GM12878 (cell line): Measurements from ENCODE around the gene DUSP16. TPM values are rescaled to one million over a fixed set of nuclear protein-coding genes. Genes with fewer than 3 reads are reported as not detected.

ENCODE experiments used
- ATAC-seq: fragments of 200-7000 bp; cut with Tn5 transposase; 3 replicates; pipeline ENCODE4 v1.9.1; 2020; ENCODE audit warnings: mild to moderate bottlenecking, moderate library complexity
- BruUV-seq: library from RNA; stranded (reverse); fragments of 400-500 nt; replicated peaks from 2 replicates; lab custom pipeline; 2021; lab: Mats Ljungman, UMichigan
- CTCF ChIA-PET: fragments of 300-600 bp; sonication (Branson Sonifier 250); formaldehyde crosslinking; extraction: SDS; loops from one replicate; lab custom pipeline; 2021; ENCODE audit warnings: inconsistent platforms; lab: Yijun Ruan, JAX
- POLR2A ChIA-PET: fragments of 350-600 bp; formaldehyde crosslinking; extraction: SDS; loops from one replicate; lab custom pipeline; 2021; ENCODE audit warnings: inconsistent platforms; lab: Charles Lee
- RAD21 ChIA-PET: fragments of 300-600 bp; sonication (Branson Sonifier 250); formaldehyde crosslinking; loops from one replicate; lab custom pipeline; 2023; ENCODE audit warnings: antibody characterized with exemption; ENCODE audit not compliant: unreplicated experiment; lab: Charles Lee
- SMC1A ChIA-PET: fragments of 300-600 bp; sonication (Branson Sonifier 250); formaldehyde crosslinking; loops from one replicate; lab custom pipeline; 2023; ENCODE audit not compliant: unreplicated experiment, uncharacterized antibody; lab: Charles Lee
- DNase-seq: peaks from one replicate; pipeline ENCODE4 v3.0.0-alpha.2; 2011; ENCODE audit warnings: low read depth, low spot score
- FAIRE-seq: peaks from 3 replicates; lab custom pipeline; 2011; peaks lifted over from hg19 to GRCh38; lab: Jason Lieb, UNC
- H2AFZ ChIP-seq: 2 replicates; pipeline ENCODE4 v1.6.0; 2011; ENCODE audit warnings: low read depth, low read length, control low read depth; ENCODE audit not compliant: control insufficient read depth
- H3K27ac ChIP-seq: 2 replicates; pipeline ENCODE4 v1.5.1; 2011; ENCODE audit warnings: control low read depth; ENCODE audit not compliant: control insufficient read depth, insufficient read depth
- H3K27me3 ChIP-seq, 2 experiments: replicated peaks in 1 of 2; 2 replicates each; pipeline versions ENCODE4 v1.6.0 to v1.6.1; 2011; ENCODE audit warnings: low read length in 1 of 2; ENCODE audit not compliant: control insufficient read depth in 2 of 2, insufficient read depth in 2 of 2
- H3K36me3 ChIP-seq, 2 experiments: 2 replicates each; pipeline ENCODE4 v1.5.1; 2011; ENCODE audit warnings: low read length in 1 of 2; ENCODE audit not compliant: control insufficient read depth in 2 of 2, insufficient read depth in 2 of 2
- H3K4me1 ChIP-seq: 2 replicates; pipeline ENCODE4 v1.6.1; 2011; ENCODE audit warnings: mild to moderate bottlenecking, low read length, moderate library complexity, mixed read lengths; ENCODE audit not compliant: control insufficient read depth, insufficient read depth
- H3K4me2 ChIP-seq: 2 replicates; pipeline ENCODE4 v1.6.0; 2011; ENCODE audit warnings: control low read depth; ENCODE audit not compliant: control insufficient read depth, insufficient read depth
- H3K4me3 ChIP-seq: fragments of 200-600 bp; sonication (generic); 2 replicates; pipeline ENCODE4 v1.5.1; 2016
- H3K79me2 ChIP-seq: 2 replicates; pipeline ENCODE4 v1.6.0; 2011; ENCODE audit warnings: low read length; ENCODE audit not compliant: control insufficient read depth, insufficient read depth
- H3K9ac ChIP-seq: 2 replicates; pipeline ENCODE4 v1.8.0; 2011; ENCODE audit warnings: low read length, control low read depth, mixed read lengths; ENCODE audit not compliant: control insufficient read depth, insufficient read depth
- H3K9me3 ChIP-seq: replicated peaks from 3 replicates; pipeline ENCODE4 v1.5.1; 2011; ENCODE audit warnings: mild to moderate bottlenecking, low read length; ENCODE audit not compliant: control insufficient read depth, insufficient read depth
- H4K20me1 ChIP-seq: 2 replicates; pipeline ENCODE4 v1.6.0; 2011; ENCODE audit not compliant: control insufficient read depth, insufficient read depth
- CEBPB ChIP-seq, 2 experiments: fragments of 150-350 bp in 1 of 2; IDR thresholded peaks; 2 replicates each; pipeline ENCODE4 v1.6.1; 2012 to 2014; ENCODE audit warnings: low read depth in 2 of 2, low read length in 2 of 2, borderline replicate concordance in 1 of 2, inconsistent platforms in 1 of 2
- EGR1 ChIP-seq, 2 experiments: IDR thresholded peaks; 1 replicate in 1 of 2; 2 replicates in 1 of 2; pipeline ENCODE4 v1.6.1; 2011 to 2012; ENCODE audit warnings: low read depth in 2 of 2, low read length in 2 of 2, borderline replicate concordance in 1 of 2, mild to moderate bottlenecking in 1 of 2, moderate library complexity in 1 of 2
- JUND ChIP-seq: IDR thresholded peaks from 2 replicates; pipeline ENCODE4 v1.6.1; 2012; ENCODE audit warnings: low read depth, mild to moderate bottlenecking, low read length, improper control_type of control experiment, moderate library complexity
- LARP7 ChIP-seq: fragments of 450-650 bp; IDR thresholded peaks from 2 replicates; pipeline ENCODE4 v1.6.1; 2017; ENCODE audit warnings: mild to moderate bottlenecking
- NFIC ChIP-seq: IDR thresholded peaks from 2 replicates; pipeline ENCODE4 v1.6.1; 2012; ENCODE audit warnings: low read depth, mild to moderate bottlenecking, inconsistent platforms, low read length, moderate library complexity
- NFYB ChIP-seq: IDR thresholded peaks from 2 replicates; pipeline ENCODE4 v1.6.1; 2011; ENCODE audit warnings: low read depth, mild to moderate bottlenecking, low read length, improper control_type of control experiment, moderate library complexity; ENCODE audit not compliant: insufficient read depth
- SP1 ChIP-seq: IDR thresholded peaks from one replicate; pipeline ENCODE4 v1.6.1; 2011; ENCODE audit warnings: low read depth, low read length
- TAF1 ChIP-seq: IDR thresholded peaks from 2 replicates; pipeline ENCODE4 v1.6.1; 2011; ENCODE audit warnings: mild to moderate bottlenecking, low read depth, low read length, borderline replicate concordance
- WGBS: methylation state at CpG from one replicate; pipeline ENCODE4 v1.1.6; 2016; ENCODE audit warnings: low lambda C conversion rate; ENCODE audit not compliant: insufficient replicate concordance, insufficient coverage; ENCODE audit errors: missing lambda C conversion rate; 5-methylcytosine and 5-hydroxymethylcytosine counted together
- in situ Hi-C: fragments of 300-500 bp; cut with MboI; formaldehyde crosslinking; loops from 9 replicates; pipeline ENCODE4 v1.14.3; 2018; ENCODE audit warnings: mixed read lengths
- intact Hi-C: fragments of 100-400 bp; cut with micrococcal nuclease; formaldehyde crosslinking; loops from one replicate; pipeline ENCODE4 v1.14.2; 2022; ENCODE audit not compliant: unreplicated experiment
- polyA plus RNA-seq, 11 experiments: library from polyadenylated mRNA; depleted of rRNA in 4 of 11; unstranded in 6 of 11; stranded (reverse) in 5 of 11; fragments of >200 nt; fragmentation: Nextera tagmentation in 4 of 11; fragmentation: Illumina TruSeq in 1 of 11; extraction: Ambion mirVana in 4 of 11; extraction: Trizol in 1 of 11; gene quantifications; 1 replicate in 1 of 11; 2 replicates in 10 of 11; pipeline versions ENCODE4 v1.2.1 to v1.2.3, GENCODE V29; 2011 to 2016; ENCODE audit warnings: inconsistent platforms in 2 of 11, missing spikeins in 2 of 11, low read depth in 1 of 11
- total RNA-seq, 4 experiments: library from RNA; depleted of rRNA in 3 of 4; stranded (reverse); fragments of >200 nt in 3 of 4; fragmentation: Illumina TruSeq in 1 of 4; extraction: Trizol in 1 of 4; gene quantifications; 2 replicates each; pipeline versions ENCODE4 v1.2.1 to v1.2.3, GENCODE V29; 2013 to 2021
- TF ChIP-seq, protein P1 (sequence below): IDR thresholded peaks from 2 replicates; pipeline ENCODE4 v1.6.1; 2012; ENCODE audit warnings: low read depth, low read length, improper control_type of control experiment
- TF ChIP-seq, protein P2 (sequence below): IDR thresholded peaks from 2 replicates; pipeline ENCODE4 v1.6.1; 2011; ENCODE audit warnings: borderline replicate concordance, low read depth, mild to moderate bottlenecking, moderate library complexity, mixed read lengths, low read length; ENCODE audit not compliant: insufficient read depth; ENCODE audit errors: extremely low read length
- TF ChIP-seq, protein P3 (sequence below): IDR thresholded peaks from 2 replicates; pipeline ENCODE4 v1.6.1; 2011; ENCODE audit warnings: borderline replicate concordance, low read depth, mild to moderate bottlenecking, moderate library complexity, low read length; ENCODE audit not compliant: insufficient read depth, poor library complexity, severe bottlenecking
- TF ChIP-seq, protein P4 (sequence below): IDR thresholded peaks from 2 replicates; pipeline ENCODE4 v1.6.1; 2012; ENCODE audit warnings: low read depth, low read length, improper control_type of control experiment
- TF ChIP-seq, protein P5 (sequence below): fragments of 450-650 bp; IDR thresholded peaks from 2 replicates; pipeline ENCODE4 v1.6.1; 2018; ENCODE audit warnings: borderline replicate concordance, mild to moderate bottlenecking; ENCODE audit not compliant: partially characterized antibody

The DUSP16 gene
- total and polyA plus RNA-seq, 10 of the 15 experiments (the other 5 are each of a cell fraction or from before 2014, with no cell fraction given) = 3.9 to 75.3 (median 26.8) TPM

DNA sequence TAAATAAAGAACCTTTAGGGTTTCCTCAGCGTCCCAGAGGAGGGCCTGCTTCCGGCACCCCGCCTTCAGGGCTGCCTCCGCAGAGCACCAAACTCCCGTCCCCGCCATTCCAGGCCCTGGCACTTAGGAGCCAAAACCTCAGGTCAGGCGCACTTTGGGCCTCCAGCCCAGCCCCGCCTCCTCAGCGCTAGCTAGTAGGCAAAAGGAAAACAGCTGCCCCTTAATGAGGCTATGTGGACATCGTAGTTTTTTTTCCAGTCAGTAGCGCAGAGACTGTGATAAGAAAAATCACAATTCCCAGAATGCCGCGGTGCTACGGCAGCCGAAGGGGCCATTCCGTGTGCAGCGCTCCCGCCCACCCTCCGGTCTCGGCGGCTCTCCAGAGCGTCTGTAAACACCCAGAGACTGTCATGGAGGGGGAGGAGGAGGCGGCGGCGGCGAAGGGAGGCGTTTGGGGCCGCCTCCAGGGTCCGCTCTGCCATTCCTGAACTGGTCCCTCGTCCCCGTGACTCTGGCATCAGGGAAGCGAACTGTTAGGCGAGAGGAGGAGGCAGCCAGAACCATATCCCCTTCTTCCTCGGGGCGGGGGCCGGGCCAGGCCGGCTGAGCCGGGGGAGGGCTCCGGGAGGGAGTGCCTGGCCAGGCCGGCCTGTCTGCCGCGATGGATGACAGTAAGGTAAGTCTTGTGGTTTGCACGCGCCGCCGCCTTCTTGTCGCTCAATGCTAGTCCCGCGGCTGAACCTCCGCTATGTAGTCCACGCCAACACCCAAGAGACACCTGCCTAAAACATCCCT lies 49.0 kb upstream of the DUSP16 start, which contains the start of gene CREBL2:
Gene CREBL2 (plus strand): TSS at position 365 of the 795 bp plus-strand sequence. CDS start 297 bp downstream, at position 662.
- peaks cover 12% of the 10 kb centered on the region for H3K79me2 ChIP-seq
- ATAC-seq (peak; percentile 82), FAIRE-seq (peak; percentile 88), DNase-seq (peak; percentile 80)
- ChIA-PET POLR2A (interaction anchor here (0.5 to 2.1 kb wide), 13 partner anchors 15 to 254 kb away, joined by 3 to 9 read pairs (median 3); partner anchors contain the start of gene BORCS5), CTCF (interaction anchor here (1.0 to 3.5 kb wide), 10 partner anchors 19 to 235 kb away, joined by 3 to 22 read pairs (median 6); no protein-coding TSS in a partner anchor), RAD21 (interaction anchor here (0.7 to 3.1 kb wide), 16 partner anchors 25 to 254 kb away, joined by 3 to 18 read pairs (median 4); partner anchors contain the start of gene DUSP16), SMC1A (interaction anchor here (0.8 to 3.0 kb wide), 13 partner anchors 10 to 232 kb away, joined by 3 to 16 read pairs (median 3); no protein-coding TSS in a partner anchor)
- H3K27me3 ChIP-seq = no peaks in the 10 kb centered on the region
- peak within 1 kb of the TSS; percentile 92 for H3K4me2 ChIP-seq
- 0% methylated on average over 30 of the region's 51 CpGs for WGBS
- H3K4me1 ChIP-seq = peaks cover 17% of the 10 kb centered on the region
- no peaks in the 10 kb centered on the region for H4K20me1 ChIP-seq
- H3K9me3 ChIP-seq = no peaks in the 10 kb centered on the region
- in situ Hi-C loops = no loop called here
- intact Hi-C loops = loop anchor here (1.0 to 5.0 kb wide), 5 partner anchors 43 to 106 kb away; partner anchors contain the start of genes CDKN1B and GPR19
- peak within 1 kb of the TSS; percentile 92 for H3K9ac ChIP-seq
- H3K36me3 ChIP-seq = peaks cover 0 to 2% of the 10 kb centered on the region in 2 experiments; a peak in 1 of 4 replicates
- peak within 1 kb of the TSS; percentile 86 for H3K4me3 ChIP-seq
- H3K27ac ChIP-seq = peak within 1 kb of the TSS; percentile 94
- BruUV-seq = TSS peak; percentile 78
- peak within 1 kb of the TSS; percentile 93 for H2AFZ ChIP-seq
- no peak for TF ChIP-seq NFYB
- TF ChIP-seq, protein P1, sequence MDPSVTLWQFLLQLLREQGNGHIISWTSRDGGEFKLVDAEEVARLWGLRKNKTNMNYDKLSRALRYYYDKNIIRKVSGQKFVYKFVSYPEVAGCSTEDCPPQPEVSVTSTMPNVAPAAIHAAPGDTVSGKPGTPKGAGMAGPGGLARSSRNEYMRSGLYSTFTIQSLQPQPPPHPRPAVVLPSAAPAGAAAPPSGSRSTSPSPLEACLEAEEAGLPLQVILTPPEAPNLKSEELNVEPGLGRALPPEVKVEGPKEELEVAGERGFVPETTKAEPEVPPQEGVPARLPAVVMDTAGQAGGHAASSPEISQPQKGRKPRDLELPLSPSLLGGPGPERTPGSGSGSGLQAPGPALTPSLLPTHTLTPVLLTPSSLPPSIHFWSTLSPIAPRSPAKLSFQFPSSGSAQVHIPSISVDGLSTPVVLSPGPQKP = no peak
- TF ChIP-seq, protein P2, sequence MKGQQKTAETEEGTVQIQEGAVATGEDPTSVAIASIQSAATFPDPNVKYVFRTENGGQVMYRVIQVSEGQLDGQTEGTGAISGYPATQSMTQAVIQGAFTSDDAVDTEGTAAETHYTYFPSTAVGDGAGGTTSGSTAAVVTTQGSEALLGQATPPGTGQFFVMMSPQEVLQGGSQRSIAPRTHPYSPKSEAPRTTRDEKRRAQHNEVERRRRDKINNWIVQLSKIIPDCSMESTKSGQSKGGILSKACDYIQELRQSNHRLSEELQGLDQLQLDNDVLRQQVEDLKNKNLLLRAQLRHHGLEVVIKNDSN = no peak
- peak; percentile 44 for TF ChIP-seq SP1
- TF ChIP-seq, protein P3, sequence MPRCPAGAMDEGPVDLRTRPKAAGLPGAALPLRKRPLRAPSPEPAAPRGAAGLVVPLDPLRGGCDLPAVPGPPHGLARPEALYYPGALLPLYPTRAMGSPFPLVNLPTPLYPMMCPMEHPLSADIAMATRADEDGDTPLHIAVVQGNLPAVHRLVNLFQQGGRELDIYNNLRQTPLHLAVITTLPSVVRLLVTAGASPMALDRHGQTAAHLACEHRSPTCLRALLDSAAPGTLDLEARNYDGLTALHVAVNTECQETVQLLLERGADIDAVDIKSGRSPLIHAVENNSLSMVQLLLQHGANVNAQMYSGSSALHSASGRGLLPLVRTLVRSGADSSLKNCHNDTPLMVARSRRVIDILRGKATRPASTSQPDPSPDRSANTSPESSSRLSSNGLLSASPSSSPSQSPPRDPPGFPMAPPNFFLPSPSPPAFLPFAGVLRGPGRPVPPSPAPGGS = no peak
- TF ChIP-seq, protein P4, sequence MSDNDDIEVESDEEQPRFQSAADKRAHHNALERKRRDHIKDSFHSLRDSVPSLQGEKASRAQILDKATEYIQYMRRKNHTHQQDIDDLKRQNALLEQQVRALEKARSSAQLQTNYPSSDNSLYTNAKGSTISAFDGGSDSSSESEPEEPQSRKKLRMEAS = no peak; the same call in 1 of the 2 replicates
- TF ChIP-seq, protein P5, sequence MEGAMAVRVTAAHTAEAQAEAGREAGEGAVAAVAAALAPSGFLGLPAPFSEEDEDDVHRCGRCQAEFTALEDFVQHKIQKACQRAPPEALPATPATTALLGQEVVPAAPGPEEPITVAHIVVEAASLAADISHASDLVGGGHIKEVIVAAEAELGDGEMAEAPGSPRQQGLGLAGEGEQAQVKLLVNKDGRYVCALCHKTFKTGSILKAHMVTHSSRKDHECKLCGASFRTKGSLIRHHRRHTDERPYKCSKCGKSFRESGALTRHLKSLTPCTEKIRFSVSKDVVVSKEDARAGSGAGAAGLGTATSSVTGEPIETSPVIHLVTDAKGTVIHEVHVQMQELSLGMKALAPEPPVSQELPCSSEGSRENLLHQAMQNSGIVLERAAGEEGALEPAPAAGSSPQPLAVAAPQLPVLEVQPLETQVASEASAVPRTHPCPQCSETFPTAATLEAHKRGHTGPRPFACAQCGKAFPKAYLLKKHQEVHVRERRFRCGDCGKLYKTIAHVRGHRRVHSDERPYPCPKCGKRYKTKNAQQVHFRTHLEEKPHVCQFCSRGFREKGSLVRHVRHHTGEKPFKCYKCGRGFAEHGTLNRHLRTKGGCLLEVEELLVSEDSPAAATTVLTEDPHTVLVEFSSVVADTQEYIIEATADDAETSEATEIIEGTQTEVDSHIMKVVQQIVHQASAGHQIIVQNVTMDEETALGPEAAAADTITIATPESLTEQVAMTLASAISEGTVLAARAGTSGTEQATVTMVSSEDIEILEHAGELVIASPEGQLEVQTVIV = no peak
- no peak; a peak in 1 of 4 replicates for TF ChIP-seq CEBPB (IDR thresholded peaks at IDR 0.05; ENCODE audit: borderline replicate concordance in 1 of 2, low read depth in 2 of 2, low read length in 2 of 2)
- TF ChIP-seq EGR1 (IDR thresholded peaks at IDR 0.05; ENCODE audit: borderline replicate concordance in 1 of 2, low read depth in 2 of 2, low read length in 2 of 2) = peak in 1 of 2 experiments; percentile 84; a peak in 2 of 3 replicates
- 0 out of 2 replicates have a peak, but pooled peaks have one; percentile 18 for TF ChIP-seq JUND
- no peak; the same call in 1 of the 2 replicates for TF ChIP-seq LARP7
- peak; percentile 71; the same call in 1 of the 2 replicates for TF ChIP-seq TAF1
- TF ChIP-seq NFIC = 0 out of 2 replicates have a peak, but pooled peaks have one; percentile 42
